Measurements from ENCODE around the gene KCNC4. TPM values are rescaled to one million over a fixed set of nuclear protein-coding genes. Genes with fewer than 3 reads are reported as not detected.

KCNC4 gene
- total and polyA plus RNA-seq, 2 of the 4 experiments (the other 2 are of a cell fraction), result 0.18 to 2.3 TPM

GRCh38 chr1:110242062-110242461 lies 31.9 kb downstream of the KCNC4 start:
- no peak for ATAC-seq (ENCODE audit: low read depth)
- BruUV-seq (replicated peaks), result no TSS peak
- no peak for TF ChIP-seq MAZ (IDR thresholded peaks at IDR 0.05; ENCODE audit: borderline replicate concordance, low read depth, low read length)
- no peak for TF ChIP-seq CHD1 (IDR thresholded peaks at IDR 0.05; ENCODE audit: low read depth, low read length)
- no peak for TF ChIP-seq SMC3 (IDR thresholded peaks at IDR 0.05; ENCODE audit: low read depth, low read length)
- no peak for TF ChIP-seq CEBPB (IDR thresholded peaks at IDR 0.05; ENCODE audit: low read depth, low read length)
- no peak for TF ChIP-seq POLR2A (IDR thresholded peaks at IDR 0.05; ENCODE audit: low read depth, low read length)
- no peak for TF ChIP-seq MAFK (IDR thresholded peaks at IDR 0.05; ENCODE audit: low read depth, low read length)
- TF ChIP-seq ELK1 (IDR thresholded peaks at IDR 0.05; ENCODE audit: borderline replicate concordance, low read depth, low read length), result no peak
- no peak for TF ChIP-seq FOS (IDR thresholded peaks at IDR 0.05; ENCODE audit: low read depth, low read length)
- TF ChIP-seq BHLHE40 (IDR thresholded peaks at IDR 0.05; ENCODE audit: low read depth, low read length), result no peak
- TF ChIP-seq USF2 (IDR thresholded peaks at IDR 0.05; ENCODE audit: low read depth, low read length), result no peak
- TF ChIP-seq CTCF (conservative IDR thresholded peaks at IDR 0.05; ENCODE audit: low read depth, low read length), result no peak
- H2AK9ac ChIP-seq (replicated peaks; ENCODE audit: low read depth, low read length, poor library complexity), result no peak overlapping the region
- in situ Hi-C loops (cut with MboI; ENCODE audit: low sequenced_read_pairs) (no loop called here), intact Hi-C loops (cut with micrococcal nuclease) (no loop called here), dilution Hi-C loops (cut with HindIII; ENCODE audit: low sequenced_read_pairs, unreplicated experiment) (no loop called here)
- no peak overlapping the region for H2AK5ac ChIP-seq (ENCODE audit: low read depth, low read length)
- no peak overlapping the region for H3K27ac ChIP-seq (ENCODE audit: insufficient read depth, low read length)
- H4K8ac ChIP-seq (ENCODE audit: low read depth in 2 of 2, low read length in 2 of 2), result no peak overlapping the region
- no peak overlapping the region for H3K4me3 ChIP-seq (ENCODE audit: insufficient read depth, low read depth, low read length)
- no peak overlapping the region for H2BK20ac ChIP-seq (ENCODE audit: low read depth, low read length)
- DNase-seq, result no peak
- H4K91ac ChIP-seq (ENCODE audit: insufficient read depth, low read depth, low read length), result no peak overlapping the region
- no peaks in the 10 kb centered on the region for H4K20me1 ChIP-seq (ENCODE audit: insufficient read depth, low read length)
- H3K23ac ChIP-seq (ENCODE audit: low read depth, low read length), result no peak overlapping the region
- no peak overlapping the region for H3K56ac ChIP-seq (ENCODE audit: extremely low read depth, insufficient read depth, low read length)
- ChIA-PET CTCF (no interaction called here), POLR2A (ENCODE audit: unreplicated experiment) (no interaction called here)
- H3K79me1 ChIP-seq (ENCODE audit: low read depth in 1 of 2, low read length in 2 of 2), result no peaks in the 10 kb centered on the region
- H3K9me3 ChIP-seq (ENCODE audit: control insufficient read depth, insufficient read depth, low read length), result no peaks in the 10 kb centered on the region
- H3K27me3 ChIP-seq (ENCODE audit: control insufficient read depth, insufficient read depth, low read length), result peaks cover 53% of the 10 kb centered on the region
- no peak overlapping the region for H2BK120ac ChIP-seq (ENCODE audit: low read depth, low read length)
- no peak overlapping the region for H3K4me2 ChIP-seq (ENCODE audit: low read depth, low read length)
- no peak overlapping the region for H2BK5ac ChIP-seq (ENCODE audit: low read depth, low read length, poor library complexity, severe bottlenecking)
- H3K14ac ChIP-seq (replicated peaks; ENCODE audit: low read depth, low read length), result no peak overlapping the region
- H3K36me3 ChIP-seq (ENCODE audit: control insufficient read depth, insufficient read depth, low read length), result no peaks in the 10 kb centered on the region
- no peak overlapping the region for H3K4ac ChIP-seq (ENCODE audit: low read depth, low read length)
- no peak overlapping the region for H2AFZ ChIP-seq (replicated peaks; ENCODE audit: low read length, poor library complexity)
- no peaks in the 10 kb centered on the region; the same call in 1 of the 2 replicates for H3K4me1 ChIP-seq (ENCODE audit: control insufficient read depth, insufficient read depth, low read length)
- H2BK15ac ChIP-seq (ENCODE audit: low read depth, low read length), result no peak overlapping the region
- no peak overlapping the region for H3K9ac ChIP-seq (ENCODE audit: low read depth, low read length)
- no peaks in the 10 kb centered on the region for H3K9me1 ChIP-seq (ENCODE audit: insufficient read depth, low read length)
- no peak overlapping the region for H3K18ac ChIP-seq (ENCODE audit: low read depth, low read length)
- H4K5ac ChIP-seq (ENCODE audit: low read depth, low read length), result no peak overlapping the region
- WGBS, 2 experiments (ENCODE audit: extremely low coverage in 2 of 2, insufficient read length in 1 of 2), result no CpG with 5 or more reads among the region's 4 CpGs
